SK-N-SH (cell line): ENCODE measurements around the gene TMIGD3. TPM values are rescaled to one million over a fixed set of nuclear protein-coding genes. Genes with fewer than 3 reads are reported as not detected.

Source experiments
- CTCF ChIA-PET: fragments of 300-600, 350-600 bp; formaldehyde crosslinking; extraction: SDS; loops from one replicate; lab custom pipeline; 2021; lab: Yijun Ruan, JAX
- POLR2A ChIA-PET: fragments of 350-600 bp; sonication (Branson Sonifier 250); formaldehyde crosslinking; extraction: SDS; loops from one replicate; lab custom pipeline; 2020; ENCODE audit warnings: antibody characterized with exemption, inconsistent platforms; lab: Yijun Ruan, JAX
- DNase-seq: peaks from one replicate; pipeline ENCODE4 v3.0.0; 2012
- H2AFZ ChIP-seq: fragments of 200-600 bp; sonication (generic); 2 replicates; pipeline ENCODE4 v1.8.1; 2016; ENCODE audit warnings: antibody characterized with exemption, mild to moderate bottlenecking, low read depth
- H3F3A ChIP-seq: fragments of 200-600 bp; sonication (generic); replicated peaks from 2 replicates; pipeline ENCODE3; 2016; ENCODE audit warnings: antibody characterized with exemption, mild to moderate bottlenecking; ENCODE audit not compliant: insufficient read depth
- H3K27ac ChIP-seq, 2 experiments: fragments of 200-500 bp in 1 of 2; fragments of 200-600 bp in 1 of 2; sonication (Bioruptor generic) in 1 of 2; sonication (generic), shearing (Covaris generic) in 1 of 2; 2 replicates each; pipeline versions ENCODE4 v1.5.1 to v1.6.1; 2014 to 2016; ENCODE audit warnings: low read depth in 2 of 2, inconsistent platforms in 1 of 2, low read length in 1 of 2, mild to moderate bottlenecking in 1 of 2, mixed read lengths in 1 of 2
- H3K27me3 ChIP-seq: fragments of 200-600 bp; sonication (generic), shearing (Covaris generic); 2 replicates; pipeline ENCODE4 v1.6.1; 2016; ENCODE audit warnings: mixed run types; ENCODE audit not compliant: insufficient read depth
- H3K36me3 ChIP-seq, 2 experiments: fragments of 200-500 bp in 1 of 2; fragments of 200-600 bp in 1 of 2; sonication (Bioruptor generic) in 1 of 2; sonication (generic) in 1 of 2; replicated peaks in 1 of 2; 2 replicates each; pipeline versions ENCODE3 to v1.5.1; 2014 to 2016; ENCODE audit warnings: low read length in 1 of 2, mild to moderate bottlenecking in 1 of 2; ENCODE audit not compliant: insufficient read depth in 2 of 2, control insufficient read depth in 1 of 2
- H3K4me1 ChIP-seq, 2 experiments: fragments of 200-500 bp in 1 of 2; fragments of 200-600 bp in 1 of 2; sonication (Bioruptor generic) in 1 of 2; sonication (generic), shearing (Covaris generic) in 1 of 2; 2 replicates each; pipeline versions ENCODE4 v1.5.1 to v1.6.1; 2014 to 2016; ENCODE audit warnings: low read depth in 1 of 2, low read length in 1 of 2, mixed run types in 1 of 2; ENCODE audit not compliant: insufficient read depth in 2 of 2, control insufficient read depth in 1 of 2
- H3K4me2 ChIP-seq: fragments of 200-600 bp; sonication (generic), shearing (Covaris generic); 2 replicates; pipeline ENCODE4 v1.6.1; 2017; ENCODE audit warnings: mixed run types
- H3K4me3 ChIP-seq, 2 experiments: fragments of 200-500 bp in 1 of 2; fragments of 200-600 bp in 1 of 2; sonication (Bioruptor generic) in 1 of 2; sonication (generic), shearing (Covaris generic) in 1 of 2; 2 replicates each; pipeline versions ENCODE4 v1.5.1 to v1.8.1; 2014 to 2016; ENCODE audit warnings: low read depth in 2 of 2, inconsistent platforms in 1 of 2, low read length in 1 of 2, mild to moderate bottlenecking in 1 of 2, mixed read lengths in 1 of 2, moderate library complexity in 1 of 2
- H3K79me2 ChIP-seq: fragments of 200-600 bp; sonication (generic); 2 replicates; pipeline ENCODE4 v1.8.1; 2017; ENCODE audit warnings: mild to moderate bottlenecking; ENCODE audit not compliant: insufficient read depth
- H3K9ac ChIP-seq: fragments of 200-600 bp; sonication (generic); 2 replicates; pipeline ENCODE4 v1.6.1; 2017; ENCODE audit warnings: mixed run types
- H3K9me2 ChIP-seq: fragments of 200-600 bp; sonication (generic); 2 replicates; pipeline ENCODE4 v1.6.1; 2017; ENCODE audit warnings: mixed run types
- H3K9me3 ChIP-seq: fragments of 200-600 bp; sonication (generic); 2 replicates; pipeline ENCODE4 v1.6.1; 2017; ENCODE audit warnings: mixed run types, mild to moderate bottlenecking, moderate library complexity
- H4K20me1 ChIP-seq: fragments of 200-600 bp; sonication (generic); 2 replicates; pipeline ENCODE4 v1.6.1; 2017; ENCODE audit warnings: mild to moderate bottlenecking, mixed run types; ENCODE audit not compliant: insufficient read depth
- EP300 ChIP-seq, 2 experiments: IDR thresholded peaks; 2 replicates each; pipeline versions ENCODE4 v1.4.0 to v1.6.1; 2012; ENCODE audit warnings: borderline replicate concordance in 1 of 2, low read depth in 1 of 2, low read length in 1 of 2
- FOSL2 ChIP-seq: IDR thresholded peaks from 2 replicates; pipeline ENCODE4 v1.4.0; 2012; ENCODE audit warnings: low read depth, mild to moderate bottlenecking, moderate library complexity, borderline replicate concordance
- GABPA ChIP-seq: IDR thresholded peaks from 2 replicates; pipeline ENCODE4 v1.4.0; 2012; ENCODE audit warnings: low read depth, mild to moderate bottlenecking
- NRF1 ChIP-seq: IDR thresholded peaks from 2 replicates; pipeline ENCODE4 v1.6.1; 2012; ENCODE audit warnings: low read depth, mild to moderate bottlenecking, low read length
- POLR2AphosphoS5 ChIP-seq: IDR thresholded peaks from 2 replicates; pipeline ENCODE4 v1.6.1; 2012; ENCODE audit warnings: low read depth, low read length
- RXRA ChIP-seq: IDR thresholded peaks from 2 replicates; pipeline ENCODE4 v1.4.0; 2012; ENCODE audit warnings: low read depth, mild to moderate bottlenecking, borderline replicate concordance
- SIN3A ChIP-seq: IDR thresholded peaks from 2 replicates; pipeline ENCODE4 v1.6.1; 2012; ENCODE audit warnings: low read depth, mild to moderate bottlenecking, low read length, moderate library complexity, borderline replicate concordance
- SMC3 ChIP-seq: IDR thresholded peaks from 2 replicates; pipeline ENCODE4 v1.6.1; 2012; ENCODE audit warnings: low read depth, low read length, improper control_type of control experiment
- TAF1 ChIP-seq: IDR thresholded peaks from 2 replicates; pipeline ENCODE4 v1.6.1; 2012; ENCODE audit warnings: low read depth, mild to moderate bottlenecking, low read length, moderate library complexity, borderline replicate concordance
- WGBS: methylation state at CpG from one replicate; pipeline ENCODE4 v1.1.6; 2017; ENCODE audit warnings: low lambda C conversion rate; 5-methylcytosine and 5-hydroxymethylcytosine counted together
- polyA plus RNA-seq, 3 experiments: library from polyadenylated mRNA; depleted of rRNA; stranded (reverse); fragments of >200 nt; gene quantifications; 2 replicates each; pipeline ENCODE4 v1.2.3, GENCODE V29; 2012
- TF ChIP-seq, protein P1 (sequence below): IDR thresholded peaks from 2 replicates; pipeline ENCODE4 v1.6.1; 2012; ENCODE audit warnings: mild to moderate bottlenecking, low read depth, low read length, moderate library complexity
- TF ChIP-seq, protein P2 (sequence below): IDR thresholded peaks from 2 replicates; pipeline ENCODE4; 2012
- TF ChIP-seq, protein P3 (sequence below): IDR thresholded peaks from 2 replicates; pipeline ENCODE4 v1.4.0; 2012; ENCODE audit warnings: low read depth, borderline replicate concordance
- TF ChIP-seq, protein P4 (sequence below): IDR thresholded peaks from 2 replicates; pipeline ENCODE4 v1.4.0; 2012; ENCODE audit warnings: low read depth, borderline replicate concordance
- TF ChIP-seq, protein P5 (sequence below): fragments of 150-350 bp; IDR thresholded peaks from 2 replicates; pipeline ENCODE4 v1.6.1; 2017; ENCODE audit warnings: antibody characterized with exemption, low read length, low read depth, borderline replicate concordance
- TF ChIP-seq, protein P6 (sequence below): fragments of 150-350 bp; IDR thresholded peaks from 2 replicates; pipeline ENCODE4 v1.6.1; 2016; ENCODE audit warnings: mild to moderate bottlenecking, low read depth, low read length

TMIGD3 gene
- polyA plus RNA-seq, 1 of the 3 experiments (the other 2 are of a cell fraction), result not detected

DNA sequence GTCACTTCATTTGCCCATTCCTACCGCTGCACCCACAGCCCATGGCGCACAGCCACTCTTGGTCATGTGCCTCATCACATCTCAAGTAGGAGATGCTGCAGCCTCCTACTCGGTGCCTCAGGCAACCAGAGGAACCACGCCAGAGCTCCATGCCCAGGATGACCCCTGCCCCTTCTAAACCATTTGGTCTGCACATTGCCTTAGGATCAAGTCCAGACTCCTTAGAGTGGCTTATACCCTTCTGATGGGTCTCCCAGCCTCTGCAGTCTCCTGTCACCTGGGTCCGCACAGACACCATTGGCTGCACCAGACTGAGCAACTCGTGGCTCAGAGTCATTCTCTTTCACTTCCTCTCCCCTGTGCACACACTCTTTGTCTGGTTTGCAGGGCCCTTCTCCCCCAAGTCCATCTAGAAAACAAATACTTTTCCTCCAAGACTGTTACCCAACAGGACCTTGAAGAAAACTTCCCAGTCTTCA is 2.2 kb upstream of the TMIGD3 start:
- Histone ChIP-seq H3K36me3 (no peaks in the 10 kb centered on the region), H3K79me2 (no peaks in the 10 kb centered on the region), H3K4me1 (peaks cover 8 to 9% of the 10 kb centered on the region in 2 experiments; a peak in 2 of 4 replicates), H3K4me3 (no peak overlapping the region), H3K27ac (no peak overlapping the region), H3K4me2 (no peak overlapping the region), H3K9me3 (no peaks in the 10 kb centered on the region), H2AFZ (no peak overlapping the region), H3K9ac (no peak overlapping the region), H3K27me3 (no peaks in the 10 kb centered on the region; the same call in 1 of the 2 replicates), H4K20me1 (no peaks in the 10 kb centered on the region), H3F3A (no peaks in the 10 kb centered on the region), H3K9me2 (no peaks in the 10 kb centered on the region)
- TF ChIP-seq SIN3A (no peak), EP300 (IDR thresholded peaks at IDR 0.05; ENCODE audit: borderline replicate concordance in 1 of 2, low read depth in 1 of 2, low read length in 1 of 2) (no peak), POLR2AphosphoS5 (no peak), TAF1 (no peak), NRF1 (no peak), RXRA (no peak), GABPA (no peak), SMC3 (no peak), FOSL2 (no peak)
- TF ChIP-seq, protein P1, sequence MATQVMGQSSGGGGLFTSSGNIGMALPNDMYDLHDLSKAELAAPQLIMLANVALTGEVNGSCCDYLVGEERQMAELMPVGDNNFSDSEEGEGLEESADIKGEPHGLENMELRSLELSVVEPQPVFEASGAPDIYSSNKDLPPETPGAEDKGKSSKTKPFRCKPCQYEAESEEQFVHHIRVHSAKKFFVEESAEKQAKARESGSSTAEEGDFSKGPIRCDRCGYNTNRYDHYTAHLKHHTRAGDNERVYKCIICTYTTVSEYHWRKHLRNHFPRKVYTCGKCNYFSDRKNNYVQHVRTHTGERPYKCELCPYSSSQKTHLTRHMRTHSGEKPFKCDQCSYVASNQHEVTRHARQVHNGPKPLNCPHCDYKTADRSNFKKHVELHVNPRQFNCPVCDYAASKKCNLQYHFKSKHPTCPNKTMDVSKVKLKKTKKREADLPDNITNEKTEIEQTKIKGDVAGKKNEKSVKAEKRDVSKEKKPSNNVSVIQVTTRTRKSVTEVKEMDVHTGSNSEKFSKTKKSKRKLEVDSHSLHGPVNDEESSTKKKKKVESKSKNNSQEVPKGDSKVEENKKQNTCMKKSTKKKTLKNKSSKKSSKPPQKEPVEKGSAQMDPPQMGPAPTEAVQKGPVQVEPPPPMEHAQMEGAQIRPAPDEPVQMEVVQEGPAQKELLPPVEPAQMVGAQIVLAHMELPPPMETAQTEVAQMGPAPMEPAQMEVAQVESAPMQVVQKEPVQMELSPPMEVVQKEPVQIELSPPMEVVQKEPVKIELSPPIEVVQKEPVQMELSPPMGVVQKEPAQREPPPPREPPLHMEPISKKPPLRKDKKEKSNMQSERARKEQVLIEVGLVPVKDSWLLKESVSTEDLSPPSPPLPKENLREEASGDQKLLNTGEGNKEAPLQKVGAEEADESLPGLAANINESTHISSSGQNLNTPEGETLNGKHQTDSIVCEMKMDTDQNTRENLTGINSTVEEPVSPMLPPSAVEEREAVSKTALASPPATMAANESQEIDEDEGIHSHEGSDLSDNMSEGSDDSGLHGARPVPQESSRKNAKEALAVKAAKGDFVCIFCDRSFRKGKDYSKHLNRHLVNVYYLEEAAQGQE, result no peak
- TF ChIP-seq, protein P2, sequence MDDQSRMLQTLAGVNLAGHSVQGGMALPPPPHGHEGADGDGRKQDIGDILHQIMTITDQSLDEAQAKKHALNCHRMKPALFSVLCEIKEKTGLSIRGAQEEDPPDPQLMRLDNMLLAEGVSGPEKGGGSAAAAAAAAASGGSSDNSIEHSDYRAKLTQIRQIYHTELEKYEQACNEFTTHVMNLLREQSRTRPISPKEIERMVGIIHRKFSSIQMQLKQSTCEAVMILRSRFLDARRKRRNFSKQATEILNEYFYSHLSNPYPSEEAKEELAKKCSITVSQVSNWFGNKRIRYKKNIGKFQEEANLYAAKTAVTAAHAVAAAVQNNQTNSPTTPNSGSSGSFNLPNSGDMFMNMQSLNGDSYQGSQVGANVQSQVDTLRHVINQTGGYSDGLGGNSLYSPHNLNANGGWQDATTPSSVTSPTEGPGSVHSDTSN, result no peak
- TF ChIP-seq, protein P3, sequence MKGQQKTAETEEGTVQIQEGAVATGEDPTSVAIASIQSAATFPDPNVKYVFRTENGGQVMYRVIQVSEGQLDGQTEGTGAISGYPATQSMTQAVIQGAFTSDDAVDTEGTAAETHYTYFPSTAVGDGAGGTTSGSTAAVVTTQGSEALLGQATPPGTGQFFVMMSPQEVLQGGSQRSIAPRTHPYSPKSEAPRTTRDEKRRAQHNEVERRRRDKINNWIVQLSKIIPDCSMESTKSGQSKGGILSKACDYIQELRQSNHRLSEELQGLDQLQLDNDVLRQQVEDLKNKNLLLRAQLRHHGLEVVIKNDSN, result no peak
- TF ChIP-seq, protein P4, sequence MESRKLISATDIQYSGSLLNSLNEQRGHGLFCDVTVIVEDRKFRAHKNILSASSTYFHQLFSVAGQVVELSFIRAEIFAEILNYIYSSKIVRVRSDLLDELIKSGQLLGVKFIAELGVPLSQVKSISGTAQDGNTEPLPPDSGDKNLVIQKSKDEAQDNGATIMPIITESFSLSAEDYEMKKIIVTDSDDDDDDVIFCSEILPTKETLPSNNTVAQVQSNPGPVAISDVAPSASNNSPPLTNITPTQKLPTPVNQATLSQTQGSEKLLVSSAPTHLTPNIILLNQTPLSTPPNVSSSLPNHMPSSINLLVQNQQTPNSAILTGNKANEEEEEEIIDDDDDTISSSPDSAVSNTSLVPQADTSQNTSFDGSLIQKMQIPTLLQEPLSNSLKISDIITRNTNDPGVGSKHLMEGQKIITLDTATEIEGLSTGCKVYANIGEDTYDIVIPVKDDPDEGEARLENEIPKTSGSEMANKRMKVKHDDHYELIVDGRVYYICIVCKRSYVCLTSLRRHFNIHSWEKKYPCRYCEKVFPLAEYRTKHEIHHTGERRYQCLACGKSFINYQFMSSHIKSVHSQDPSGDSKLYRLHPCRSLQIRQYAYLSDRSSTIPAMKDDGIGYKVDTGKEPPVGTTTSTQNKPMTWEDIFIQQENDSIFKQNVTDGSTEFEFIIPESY, result no peak
- TF ChIP-seq, protein P5, sequence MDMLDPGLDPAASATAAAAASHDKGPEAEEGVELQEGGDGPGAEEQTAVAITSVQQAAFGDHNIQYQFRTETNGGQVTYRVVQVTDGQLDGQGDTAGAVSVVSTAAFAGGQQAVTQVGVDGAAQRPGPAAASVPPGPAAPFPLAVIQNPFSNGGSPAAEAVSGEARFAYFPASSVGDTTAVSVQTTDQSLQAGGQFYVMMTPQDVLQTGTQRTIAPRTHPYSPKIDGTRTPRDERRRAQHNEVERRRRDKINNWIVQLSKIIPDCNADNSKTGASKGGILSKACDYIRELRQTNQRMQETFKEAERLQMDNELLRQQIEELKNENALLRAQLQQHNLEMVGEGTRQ, result no peak
- TF ChIP-seq, protein P6, sequence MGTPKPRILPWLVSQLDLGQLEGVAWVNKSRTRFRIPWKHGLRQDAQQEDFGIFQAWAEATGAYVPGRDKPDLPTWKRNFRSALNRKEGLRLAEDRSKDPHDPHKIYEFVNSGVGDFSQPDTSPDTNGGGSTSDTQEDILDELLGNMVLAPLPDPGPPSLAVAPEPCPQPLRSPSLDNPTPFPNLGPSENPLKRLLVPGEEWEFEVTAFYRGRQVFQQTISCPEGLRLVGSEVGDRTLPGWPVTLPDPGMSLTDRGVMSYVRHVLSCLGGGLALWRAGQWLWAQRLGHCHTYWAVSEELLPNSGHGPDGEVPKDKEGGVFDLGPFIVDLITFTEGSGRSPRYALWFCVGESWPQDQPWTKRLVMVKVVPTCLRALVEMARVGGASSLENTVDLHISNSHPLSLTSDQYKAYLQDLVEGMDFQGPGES, result no peak
- ChIA-PET POLR2A (no interaction called here), CTCF (interaction anchor here (3.4 to 5.3 kb wide), 4 partner anchors 9 to 262 kb away, joined by 36 to 64 read pairs (median 46); no protein-coding TSS in a partner anchor)
- DNase-seq, result no peak
- WGBS, result 74% methylated on average over 5 of the region's 6 CpGs
